Stimulated activated CD8-positive, alpha-beta memory T cell treated with anti-CD3 and anti-CD28 coated beads, Interleukin-7, amount 100 ng/mL, for 24 hours (primary cell): ENCODE data around the gene HAPLN2.
"Not testable (repeated sequence)": the region's sequence is repeated elsewhere in the genome, so short reads cannot be mapped to it uniquely, and the experiment has no call there.

Source experiments
- DNase-seq: peaks from one replicate; pipeline ENCODE4 v3.0.0-alpha.2; 2020; ENCODE audit warnings: low read depth

HAPLN2 gene

DNA sequence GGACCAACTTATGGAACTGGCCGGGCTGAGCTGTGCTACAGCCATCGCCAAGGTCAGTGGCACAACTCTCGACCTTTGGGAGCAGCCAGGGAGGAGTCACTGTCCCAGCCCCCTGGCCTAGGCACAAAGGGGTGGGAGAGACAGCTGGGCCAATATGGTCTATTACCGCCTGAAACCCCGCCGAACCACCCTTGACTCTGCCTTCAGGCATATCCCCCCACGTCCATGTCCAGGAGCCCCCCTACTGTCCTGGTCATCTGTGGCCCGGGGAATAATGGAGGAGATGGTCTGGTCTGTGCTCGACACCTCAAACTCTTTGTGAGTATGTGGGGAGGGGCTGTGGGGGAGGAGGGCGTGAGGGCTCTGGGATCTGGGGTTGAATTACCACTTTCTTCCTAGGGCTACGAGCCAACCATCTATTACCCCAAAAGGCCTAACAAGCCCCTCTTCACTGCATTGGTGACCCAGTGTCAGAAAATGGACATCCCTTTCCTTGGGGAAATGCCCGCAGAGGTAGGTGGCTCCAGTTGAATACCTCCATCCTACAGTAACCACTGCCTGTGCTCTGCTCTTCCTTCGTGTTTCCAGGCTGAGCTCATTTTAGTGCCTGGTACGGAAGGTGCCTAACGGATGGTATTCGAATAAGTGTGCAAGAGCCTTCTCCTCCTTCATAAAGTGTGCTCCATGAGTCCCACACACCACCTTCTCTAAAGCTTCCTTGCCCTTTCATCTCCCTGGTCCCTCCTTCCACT lies 26.9 kb upstream of the HAPLN2 start:
- DNase-seq: no peak

- DNase-seq: no peak
These were observed 26.1 kb upstream of the HAPLN2 start for GRCh38 chr1:156592910-156593660.

DNA sequence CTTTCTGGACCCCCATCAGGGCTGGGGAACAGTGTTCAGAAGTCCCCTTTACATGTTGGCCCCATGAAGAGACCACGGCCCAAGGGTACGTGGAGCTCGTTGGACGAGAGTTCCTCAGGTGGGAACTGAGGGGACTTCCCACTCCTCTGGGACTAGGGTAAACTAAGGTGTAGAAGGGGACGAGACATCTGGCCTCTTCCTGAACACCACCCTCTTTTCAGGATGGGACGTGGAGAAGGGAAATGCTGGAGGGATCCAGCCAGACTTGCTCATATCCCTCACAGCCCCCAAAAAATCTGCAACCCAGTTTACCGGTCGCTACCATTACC lies 25.6 kb upstream of the HAPLN2 start:
- no peak for DNase-seq

DNA sequence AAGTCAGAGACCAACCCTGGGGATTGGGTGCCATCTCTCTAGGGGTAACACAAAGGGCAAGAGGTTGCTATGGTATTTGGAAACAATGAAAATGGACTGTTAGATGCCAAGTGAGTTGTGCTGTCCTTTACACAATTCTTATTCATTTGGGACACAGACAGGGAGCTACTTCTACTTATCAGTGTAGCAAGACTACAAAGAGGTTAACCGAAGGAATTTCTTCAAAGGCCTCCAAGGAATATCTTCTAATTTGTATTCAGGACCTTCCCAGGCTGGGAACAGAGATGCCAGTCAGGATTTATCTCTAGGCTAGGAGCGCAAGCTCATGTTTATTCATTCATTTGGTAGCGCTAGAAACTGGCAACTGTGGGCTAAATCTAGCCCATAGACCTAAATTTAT lies 25.0 kb upstream of the HAPLN2 start:
- DNase-seq: no peak

DNA sequence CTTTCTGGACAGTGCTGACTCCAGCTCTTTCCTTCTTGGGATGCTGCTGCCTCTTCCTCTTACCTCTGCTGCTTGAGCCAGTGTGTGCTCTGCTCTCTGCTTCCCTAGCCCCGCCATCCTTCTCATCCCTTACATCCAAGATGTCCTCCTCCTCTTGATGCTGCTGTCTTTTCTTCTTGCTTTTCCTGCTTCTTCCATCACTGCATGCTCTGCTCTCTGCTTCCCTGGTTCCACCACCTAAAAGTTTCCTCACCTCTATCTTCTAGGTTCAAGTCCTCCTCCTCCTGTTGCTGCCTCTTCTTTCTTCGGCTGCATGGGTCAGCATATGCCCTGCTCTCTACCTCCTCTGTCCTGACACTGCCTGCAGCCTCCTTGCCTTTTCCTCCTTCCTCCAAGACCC lies 24.2 kb upstream of the HAPLN2 start:
- DNase-seq: no peak

- no peak for DNase-seq
These were observed 22.8 kb upstream of the HAPLN2 start for GRCh38 chr1:156596426-156596825.

DNA sequence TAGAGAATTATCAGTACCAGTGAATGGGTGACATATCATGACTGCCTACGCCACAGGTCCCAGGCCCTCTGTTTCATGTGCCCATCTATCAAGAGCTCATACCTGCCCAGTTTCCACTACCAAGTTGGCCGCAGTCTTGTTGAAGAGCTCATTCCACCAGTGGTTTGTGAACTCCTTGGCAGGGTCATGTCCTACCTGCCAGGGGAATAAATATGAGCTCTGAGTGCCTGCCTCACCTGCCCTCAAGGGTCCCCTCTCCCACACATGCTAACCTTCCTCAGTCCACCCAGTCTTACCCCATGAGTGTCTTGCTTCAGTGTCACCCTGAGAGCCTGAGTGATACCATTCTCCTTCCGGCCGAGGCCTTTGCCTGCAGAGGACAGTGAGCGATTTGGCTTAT lies 21.1 kb upstream of the HAPLN2 start:
- no peak for DNase-seq

DNA sequence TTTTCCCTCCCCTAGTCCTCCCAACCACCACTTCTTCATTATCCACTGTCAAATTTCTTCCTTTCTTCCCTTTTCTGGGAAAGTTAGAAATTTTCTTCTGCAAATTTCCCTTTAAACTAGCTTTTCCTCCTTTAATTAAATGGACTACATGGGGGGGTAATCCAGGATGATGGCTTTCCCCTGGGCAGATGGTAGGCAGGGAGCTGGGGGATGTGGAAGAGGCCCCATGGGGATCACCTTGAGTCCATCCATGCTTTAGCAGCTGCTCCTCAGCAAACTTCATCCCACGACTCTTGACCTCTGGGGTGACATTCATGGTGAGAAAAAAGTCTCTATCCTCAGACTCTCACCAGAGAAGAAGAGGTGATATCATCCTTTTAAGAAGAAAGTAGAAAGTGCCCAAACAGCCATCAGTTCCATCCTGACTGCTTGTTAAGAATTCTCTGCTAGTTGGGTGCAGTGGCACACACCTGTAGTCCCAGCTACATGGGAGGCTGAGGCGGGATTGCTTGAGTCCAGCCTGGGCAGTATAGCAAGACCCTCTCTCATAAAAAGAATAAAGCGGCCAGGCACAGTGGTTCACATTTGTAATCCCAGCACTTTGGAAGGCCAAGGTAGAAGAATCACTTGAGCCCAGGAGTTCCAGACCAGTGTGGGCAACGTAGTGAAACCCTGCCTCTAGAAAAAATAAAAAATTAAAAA lies 20.3 kb upstream of the HAPLN2 start:
- DNase-seq: no peak

DNA sequence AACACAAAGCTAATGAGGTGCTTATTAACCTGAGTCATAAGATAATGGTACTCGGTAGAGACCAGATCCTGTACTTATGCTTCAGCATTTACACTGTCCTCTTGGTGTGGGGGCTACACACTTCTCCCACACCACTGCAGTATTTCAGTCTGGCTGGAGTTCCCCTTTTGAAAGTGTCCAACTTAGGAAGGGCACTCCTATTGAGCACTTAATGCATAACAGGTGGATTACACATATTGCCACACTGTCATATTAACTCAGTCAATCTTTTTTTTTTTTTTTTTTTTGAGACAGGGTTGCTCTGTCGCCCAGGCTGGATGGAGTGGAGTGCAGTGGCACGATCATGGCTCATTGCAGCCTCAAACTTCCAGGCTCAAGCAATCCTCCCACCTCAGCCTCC lies 19.4 kb upstream of the HAPLN2 start:
- DNase-seq: no peak

DNA sequence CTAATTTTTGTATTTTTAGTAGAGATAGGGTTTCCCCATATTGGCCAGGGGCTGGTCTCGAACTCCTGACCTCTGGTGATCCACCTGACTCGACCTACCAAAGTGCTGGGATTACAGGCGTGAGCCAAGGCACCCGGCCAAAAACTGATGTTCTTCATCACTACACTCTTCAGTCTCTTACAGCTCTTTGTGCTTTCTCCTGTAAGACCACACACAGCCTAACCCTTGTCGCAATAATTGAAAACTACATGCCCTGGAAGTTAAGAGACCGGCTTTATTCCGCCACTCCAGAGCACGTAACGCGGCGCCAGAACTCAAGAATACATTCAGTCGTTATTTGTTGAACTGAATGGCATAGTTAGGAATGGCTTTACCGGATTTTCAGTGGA lies 18.5 kb upstream of the HAPLN2 start:
- DNase-seq: no peak

GRCh38 chr1:156601122-156601830 lies 17.9 kb upstream of the HAPLN2 start, which contains the start of gene GPATCH4:
Gene GPATCH4, minus strand, starts transcription at chr1:156601479.
- DNase-seq: peak; percentile 62

DNA sequence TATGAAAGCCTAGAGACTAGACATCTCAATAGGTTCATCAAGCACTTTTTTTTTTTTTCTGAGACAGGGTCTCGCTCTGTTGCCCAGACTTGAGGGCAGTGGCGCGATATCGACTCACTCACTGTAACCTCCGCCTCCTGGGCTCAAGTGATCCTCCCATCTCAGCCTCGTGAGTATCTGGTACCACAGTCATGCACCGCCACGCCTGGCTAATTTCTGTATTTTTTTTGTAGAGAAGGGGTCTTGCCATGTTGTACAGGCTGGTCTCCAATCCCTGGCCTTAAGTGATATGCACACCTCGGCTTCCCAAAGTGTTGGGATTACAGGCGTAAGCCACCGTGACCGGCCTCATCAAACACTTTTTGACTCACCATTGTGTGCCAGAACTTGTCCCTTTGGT lies 17.3 kb upstream of the HAPLN2 start:
- DNase-seq: no peak

GRCh38 chr1:156602557-156602993 lies 16.6 kb upstream of the HAPLN2 start:
- DNase-seq: no peak

DNA sequence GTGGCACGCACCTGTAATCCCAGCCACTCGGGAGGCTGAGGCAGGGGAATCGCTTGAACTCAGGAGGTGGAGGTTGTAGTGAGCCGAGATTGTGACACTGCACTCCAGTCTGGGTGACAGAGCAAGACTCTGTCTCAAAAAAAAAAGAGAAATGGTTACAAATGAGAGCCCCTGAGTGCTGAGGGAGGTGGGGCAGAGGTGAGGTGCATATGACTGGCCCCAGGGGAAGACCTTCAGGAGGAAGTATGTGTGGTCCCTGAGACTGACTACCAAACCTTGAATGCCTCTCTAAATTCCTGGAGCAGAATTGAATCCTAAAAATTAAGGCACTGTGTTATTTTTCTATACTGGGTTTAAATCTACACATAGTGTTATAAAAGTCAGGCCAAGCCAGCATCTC lies 11.9 kb upstream of the HAPLN2 start:
- DNase-seq: not testable (repeated sequence)

DNA sequence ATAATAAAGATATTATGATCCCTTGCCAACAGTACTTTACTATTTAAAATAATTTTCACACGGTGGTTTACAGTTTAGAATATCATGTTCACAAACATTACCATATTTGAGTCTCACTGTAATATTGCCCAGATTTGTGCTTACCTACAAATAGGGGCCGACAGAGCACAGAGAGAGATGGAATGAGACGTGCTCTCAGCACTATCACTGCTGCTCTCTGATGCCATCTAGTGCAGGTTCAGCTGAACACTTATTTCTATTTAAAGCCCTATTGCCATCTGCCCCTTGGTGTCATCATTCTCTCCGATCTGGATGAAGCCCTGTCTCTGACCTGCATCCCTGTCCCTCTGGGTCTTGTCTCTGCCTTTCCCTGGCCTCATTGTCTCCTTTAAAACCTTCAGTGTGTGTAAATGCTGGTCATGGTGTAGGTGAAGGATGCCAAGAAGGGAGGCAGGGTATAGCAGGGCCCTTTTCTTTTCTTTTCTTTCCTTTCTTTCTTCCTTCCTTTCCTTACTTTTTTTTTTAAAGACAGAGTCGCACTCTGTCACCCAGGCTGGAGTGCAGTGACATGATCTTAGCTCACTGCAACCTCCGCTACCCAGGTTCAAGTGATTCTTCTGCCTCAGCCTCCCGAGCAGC lies 11.1 kb upstream of the HAPLN2 start:
- no peak for DNase-seq

- no peak for DNase-seq
These were observed 10.2 kb upstream of the HAPLN2 start for GRCh38 chr1:156608981-156609380.

GRCh38 chr1:156610072-156610471 lies 9.1 kb upstream of the HAPLN2 start:
- DNase-seq: not testable (repeated sequence)

DNA sequence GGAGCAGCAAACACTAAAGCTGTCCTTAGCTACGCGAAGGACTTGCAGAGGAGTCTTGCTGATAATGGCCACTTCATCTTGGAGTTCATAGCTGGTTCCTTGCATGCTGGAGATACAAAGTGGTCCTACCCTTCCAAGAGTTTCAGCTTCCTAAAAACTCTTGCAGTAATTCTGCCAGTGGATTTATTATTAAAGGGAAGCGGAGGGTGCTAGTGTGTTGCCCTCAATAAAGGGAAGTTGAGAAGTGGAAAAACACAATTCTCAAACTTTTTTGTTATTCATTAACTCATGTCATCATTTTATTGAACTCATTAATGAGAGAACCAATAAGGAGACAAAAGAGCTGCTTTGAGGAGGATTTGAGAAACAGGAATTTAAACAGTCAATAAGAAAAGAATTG lies 6.5 kb upstream of the HAPLN2 start:
- no peak for DNase-seq

- DNase-seq: no peak
These were observed 3.3 kb upstream of the HAPLN2 start for GRCh38 chr1:156615946-156616345.

DNA sequence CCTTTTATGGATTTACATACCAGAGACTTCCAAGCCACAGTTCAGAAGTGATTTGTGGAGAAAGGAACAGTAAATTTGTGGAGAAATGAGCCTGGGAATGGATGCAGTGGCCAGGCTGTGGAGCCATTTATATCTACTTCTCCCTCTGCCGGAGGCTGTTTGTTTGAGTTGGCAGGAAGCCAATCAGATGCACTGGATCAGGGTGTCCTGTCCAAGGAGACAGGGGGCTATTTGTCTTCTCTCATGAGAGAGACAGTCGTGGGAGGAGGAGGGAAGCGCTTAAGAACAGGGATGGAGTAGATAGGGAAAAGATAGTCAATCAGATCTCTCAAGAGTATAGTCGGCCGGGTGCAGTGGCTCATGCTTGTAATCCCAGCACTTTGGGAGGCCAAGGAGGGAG lies 2.8 kb upstream of the HAPLN2 start:
- DNase-seq: no peak

- no peak for DNase-seq
These were observed 354 bp downstream of the HAPLN2 start for GRCh38 chr1:156619582-156619955.
